Endothelial cell of umbilical vein (primary cell): Measurements from ENCODE around the gene DDR1.

Experiments used
- EZH2 ChIP-seq: IDR thresholded peaks from 2 replicates; pipeline ENCODE4 v1.6.1; 2012; ENCODE audit warnings: borderline replicate concordance, low read depth, mild to moderate bottlenecking, moderate library complexity, low read length, inconsistent platforms; ENCODE audit not compliant: severe bottlenecking
- GATA2 ChIP-seq: IDR thresholded peaks from 2 replicates; pipeline ENCODE4 v1.7.0; 2011; ENCODE audit warnings: low read depth, mild to moderate bottlenecking, moderate library complexity, mixed read lengths, low read length; ENCODE audit not compliant: insufficient read length, insufficient read depth
- MYC ChIP-seq: IDR thresholded peaks from one replicate; pipeline ENCODE4 v1.6.1; 2011; ENCODE audit warnings: mild to moderate bottlenecking, low read depth, low read length
- POLR2A ChIP-seq: IDR thresholded peaks from 2 replicates; pipeline ENCODE4 v1.6.1; 2012; ENCODE audit warnings: low read depth, mild to moderate bottlenecking, control low read depth, low read length
- POLR2AphosphoS5 ChIP-seq: IDR thresholded peaks from 2 replicates; pipeline ENCODE4 v1.6.1; 2012; ENCODE audit warnings: low read depth, mild to moderate bottlenecking, control low read depth, low read length, moderate library complexity; ENCODE audit not compliant: insufficient read depth
- TF ChIP-seq, protein P1 (sequence below): IDR thresholded peaks from 2 replicates; pipeline ENCODE4 v1.6.1; 2011; ENCODE audit not compliant: insufficient read depth, insufficient read length
- TF ChIP-seq, protein P2 (sequence below), 2 donors: IDR thresholded peaks; 1 replicate in 1 of 2; 2 replicates in 1 of 2; pipeline ENCODE4 v1.5.1; 2011; ENCODE audit warnings: low read length in 2 of 2, mild to moderate bottlenecking in 2 of 2, moderate library complexity in 2 of 2, control low read depth in 1 of 2, inconsistent platforms in 1 of 2, low read depth in 1 of 2; ENCODE audit not compliant: insufficient read depth in 1 of 2; ENCODE audit errors: extremely low read depth in 1 of 2

DNA sequence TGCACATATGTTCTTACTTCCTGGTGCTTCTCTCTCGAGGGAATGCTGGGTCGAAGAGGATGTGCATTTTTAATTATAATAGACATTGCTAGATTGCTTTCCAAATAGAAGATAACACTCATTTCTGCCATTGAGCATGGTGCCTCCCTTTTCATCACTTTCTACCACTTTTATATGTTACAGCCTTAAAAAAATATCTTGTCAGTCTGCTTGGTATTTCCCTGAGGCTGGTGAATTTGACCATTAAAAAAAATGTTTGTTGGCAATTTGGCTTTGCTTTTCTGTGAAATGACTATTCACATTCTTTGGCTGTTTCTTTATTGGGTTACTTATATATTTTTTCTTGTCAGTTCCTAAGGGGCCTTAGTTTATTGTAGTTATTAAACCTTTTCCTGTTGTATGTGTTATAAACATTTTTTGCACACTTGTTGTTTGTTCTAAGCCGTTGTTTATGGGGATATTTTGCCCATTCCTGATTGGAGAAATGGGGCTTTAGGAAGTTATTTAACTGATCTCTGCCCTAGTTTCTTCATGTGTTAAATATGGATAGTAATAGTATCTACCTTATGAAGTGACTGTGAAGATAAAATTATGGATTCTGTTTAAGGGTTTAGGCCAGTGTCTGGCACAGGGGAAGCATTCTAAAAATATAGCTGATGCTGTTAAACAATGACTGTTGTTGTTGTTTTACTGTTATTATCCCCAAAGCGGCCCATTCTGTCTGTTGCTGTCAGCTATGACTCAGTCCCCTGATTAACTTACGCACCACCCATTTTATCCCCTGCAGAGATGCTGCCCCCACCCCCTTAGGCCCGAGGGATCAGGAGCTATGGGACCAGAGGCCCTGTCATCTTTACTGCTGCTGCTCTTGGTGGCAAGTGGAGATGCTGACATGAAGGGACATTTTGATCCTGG lies 3.8 kb downstream of the DDR1 start:
- TF ChIP-seq, protein P1, sequence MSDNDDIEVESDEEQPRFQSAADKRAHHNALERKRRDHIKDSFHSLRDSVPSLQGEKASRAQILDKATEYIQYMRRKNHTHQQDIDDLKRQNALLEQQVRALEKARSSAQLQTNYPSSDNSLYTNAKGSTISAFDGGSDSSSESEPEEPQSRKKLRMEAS = no peak
- TF ChIP-seq EZH2 (no peak), POLR2A (no peak), POLR2AphosphoS5 (no peak), MYC (no peak), GATA2 (no peak)
- TF ChIP-seq, protein P2, sequence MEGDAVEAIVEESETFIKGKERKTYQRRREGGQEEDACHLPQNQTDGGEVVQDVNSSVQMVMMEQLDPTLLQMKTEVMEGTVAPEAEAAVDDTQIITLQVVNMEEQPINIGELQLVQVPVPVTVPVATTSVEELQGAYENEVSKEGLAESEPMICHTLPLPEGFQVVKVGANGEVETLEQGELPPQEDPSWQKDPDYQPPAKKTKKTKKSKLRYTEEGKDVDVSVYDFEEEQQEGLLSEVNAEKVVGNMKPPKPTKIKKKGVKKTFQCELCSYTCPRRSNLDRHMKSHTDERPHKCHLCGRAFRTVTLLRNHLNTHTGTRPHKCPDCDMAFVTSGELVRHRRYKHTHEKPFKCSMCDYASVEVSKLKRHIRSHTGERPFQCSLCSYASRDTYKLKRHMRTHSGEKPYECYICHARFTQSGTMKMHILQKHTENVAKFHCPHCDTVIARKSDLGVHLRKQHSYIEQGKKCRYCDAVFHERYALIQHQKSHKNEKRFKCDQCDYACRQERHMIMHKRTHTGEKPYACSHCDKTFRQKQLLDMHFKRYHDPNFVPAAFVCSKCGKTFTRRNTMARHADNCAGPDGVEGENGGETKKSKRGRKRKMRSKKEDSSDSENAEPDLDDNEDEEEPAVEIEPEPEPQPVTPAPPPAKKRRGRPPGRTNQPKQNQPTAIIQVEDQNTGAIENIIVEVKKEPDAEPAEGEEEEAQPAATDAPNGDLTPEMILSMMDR (IDR thresholded peaks at IDR 0.05; ENCODE audit: extremely low read depth in 1 of 2, insufficient read depth in 1 of 2, low read depth in 1 of 2, low read length in 2 of 2) = no peak
